ENCODE measurements around the gene AGPAT1. TPM values are rescaled to one million over a fixed set of nuclear protein-coding genes. Genes with fewer than 3 reads are reported as not detected.
A peak's percentile ranks its signal among the peaks of the same experiment; 100 is the strongest.

Gene AGPAT1
- total RNA-seq, 1 experiment from 2014 or later = 77.8 TPM

DNA sequence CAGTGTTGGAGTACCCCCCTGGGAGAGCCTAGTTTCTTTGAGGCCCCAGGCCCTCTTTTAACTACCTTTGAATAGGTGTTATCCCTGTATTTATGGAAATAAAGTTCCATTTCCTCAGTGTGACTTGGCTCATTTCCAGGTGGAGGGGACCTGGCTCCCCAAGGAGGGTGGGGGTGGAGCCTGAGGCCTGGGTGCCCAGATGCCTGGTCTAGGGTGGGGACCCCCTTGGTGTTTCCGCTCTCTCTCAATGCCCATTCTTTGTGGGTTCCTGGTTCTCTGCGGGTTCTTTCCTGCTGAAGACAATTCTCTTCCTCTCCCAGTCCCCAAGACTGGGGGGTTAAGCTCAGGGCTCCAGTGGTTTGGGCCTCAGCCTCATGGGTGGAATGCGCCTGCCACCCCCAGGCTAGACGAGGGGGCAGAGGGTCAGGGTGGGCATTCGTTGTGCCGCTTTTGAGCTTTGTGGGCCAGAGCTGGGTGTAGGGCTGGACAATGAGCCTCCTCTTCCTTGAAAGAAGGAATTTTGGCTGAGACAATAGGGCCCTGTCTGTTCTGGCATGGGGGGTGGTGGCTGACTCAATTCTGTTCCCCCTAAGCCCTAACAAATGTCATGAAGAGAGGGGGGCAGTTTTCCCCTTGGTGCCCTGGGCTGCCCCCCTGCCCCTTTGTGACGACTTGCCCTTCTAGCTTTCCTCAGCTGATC, 12.2 kb downstream of the AGPAT1 start:
- in situ Hi-C loops (cut with HindIII; ENCODE audit: low pct_unique_long_range_greater_than_20kb, low sequenced_read_pairs) = no loop called here
- DNase-seq (ENCODE audit: low read depth, low spot score) = peak; percentile 91

- in situ Hi-C loops (cut with HindIII; ENCODE audit: low pct_unique_long_range_greater_than_20kb, low sequenced_read_pairs) = no loop called here
- DNase-seq (ENCODE audit: low read depth, low spot score) = no peak
These were observed 17.8 kb downstream of the AGPAT1 start for GRCh38 chr6:32158052-32158451.

DNA sequence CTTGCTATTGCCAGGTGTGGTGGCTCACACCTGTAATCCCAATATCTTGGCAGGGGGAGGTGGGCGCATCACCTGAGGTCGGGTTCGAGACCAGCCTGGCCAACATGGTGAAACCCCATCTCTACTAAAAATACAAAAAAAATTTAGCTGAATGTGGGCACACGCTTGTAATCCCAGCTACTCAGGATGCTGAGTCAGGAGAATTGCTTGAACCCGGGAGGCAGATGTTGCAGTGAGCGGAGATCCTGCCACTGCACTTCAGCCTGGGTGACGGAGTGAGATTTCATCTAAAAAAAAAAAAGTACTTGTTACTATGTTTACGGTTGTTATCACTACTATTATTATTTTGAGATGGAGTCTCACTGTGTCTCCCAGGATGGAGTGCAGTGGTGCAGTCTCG, 19.0 kb downstream of the AGPAT1 start:
- in situ Hi-C loops (cut with HindIII; ENCODE audit: low pct_unique_long_range_greater_than_20kb, low sequenced_read_pairs) = no loop called here
- no peak for DNase-seq (ENCODE audit: low read depth, low spot score)

GRCh38 chr6:32154514-32155161, 21.2 kb downstream of the AGPAT1 start:
- in situ Hi-C loops (cut with HindIII; ENCODE audit: low pct_unique_long_range_greater_than_20kb, low sequenced_read_pairs) = no loop called here
- peak; percentile 64 for DNase-seq (ENCODE audit: low read depth, low spot score)

GRCh38 chr6:32153564-32154513, 22.0 kb downstream of the AGPAT1 start, which contains the start of gene PPT2:
Gene PPT2 (plus strand): TSS chr6:32154141. CDS start chr6:32154595, 454 bp downstream.
- in situ Hi-C loops (cut with HindIII; ENCODE audit: low pct_unique_long_range_greater_than_20kb, low sequenced_read_pairs) = no loop called here
- peak; percentile 93 for DNase-seq (ENCODE audit: low read depth, low spot score)

DNA sequence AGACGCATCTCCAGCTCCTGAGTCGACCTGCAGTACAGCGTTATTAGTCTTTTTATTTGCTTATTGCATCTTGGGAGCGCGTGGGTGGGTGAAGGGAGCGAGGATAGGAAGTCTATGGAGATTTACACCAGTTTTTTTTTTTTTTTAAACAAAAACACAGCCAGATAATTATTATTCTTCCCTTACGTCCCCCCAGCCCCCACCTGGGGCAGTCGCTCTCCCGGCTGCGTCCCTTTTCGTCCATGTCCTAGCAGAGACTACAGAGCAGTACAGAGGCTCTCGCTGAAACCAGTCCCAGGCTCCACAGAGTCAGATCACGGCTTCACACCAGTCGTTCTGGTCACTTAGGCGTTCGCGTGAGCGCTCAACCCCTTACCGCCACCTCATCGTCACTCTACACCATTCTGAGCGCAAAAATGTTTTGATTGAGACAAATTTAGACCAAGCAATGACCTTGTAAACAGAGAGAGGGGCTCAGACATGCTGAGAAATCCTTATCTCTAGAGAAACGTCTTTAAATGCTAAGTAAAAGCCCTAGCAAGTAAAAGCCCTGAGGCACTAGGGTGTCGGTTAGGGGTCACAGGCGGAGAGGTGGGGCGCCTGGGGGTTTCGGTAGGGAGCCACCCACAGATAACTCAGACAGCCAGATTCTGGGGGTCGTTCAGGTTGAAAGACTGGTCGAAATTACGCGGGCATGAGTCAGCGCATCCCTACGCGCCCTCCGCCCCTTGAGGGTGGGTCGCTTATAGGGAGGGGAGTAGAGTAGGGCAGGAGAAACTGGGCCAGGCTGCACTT, 22.9 kb downstream of the AGPAT1 start:
- no peak for DNase-seq (ENCODE audit: low read depth, low spot score)

DNA sequence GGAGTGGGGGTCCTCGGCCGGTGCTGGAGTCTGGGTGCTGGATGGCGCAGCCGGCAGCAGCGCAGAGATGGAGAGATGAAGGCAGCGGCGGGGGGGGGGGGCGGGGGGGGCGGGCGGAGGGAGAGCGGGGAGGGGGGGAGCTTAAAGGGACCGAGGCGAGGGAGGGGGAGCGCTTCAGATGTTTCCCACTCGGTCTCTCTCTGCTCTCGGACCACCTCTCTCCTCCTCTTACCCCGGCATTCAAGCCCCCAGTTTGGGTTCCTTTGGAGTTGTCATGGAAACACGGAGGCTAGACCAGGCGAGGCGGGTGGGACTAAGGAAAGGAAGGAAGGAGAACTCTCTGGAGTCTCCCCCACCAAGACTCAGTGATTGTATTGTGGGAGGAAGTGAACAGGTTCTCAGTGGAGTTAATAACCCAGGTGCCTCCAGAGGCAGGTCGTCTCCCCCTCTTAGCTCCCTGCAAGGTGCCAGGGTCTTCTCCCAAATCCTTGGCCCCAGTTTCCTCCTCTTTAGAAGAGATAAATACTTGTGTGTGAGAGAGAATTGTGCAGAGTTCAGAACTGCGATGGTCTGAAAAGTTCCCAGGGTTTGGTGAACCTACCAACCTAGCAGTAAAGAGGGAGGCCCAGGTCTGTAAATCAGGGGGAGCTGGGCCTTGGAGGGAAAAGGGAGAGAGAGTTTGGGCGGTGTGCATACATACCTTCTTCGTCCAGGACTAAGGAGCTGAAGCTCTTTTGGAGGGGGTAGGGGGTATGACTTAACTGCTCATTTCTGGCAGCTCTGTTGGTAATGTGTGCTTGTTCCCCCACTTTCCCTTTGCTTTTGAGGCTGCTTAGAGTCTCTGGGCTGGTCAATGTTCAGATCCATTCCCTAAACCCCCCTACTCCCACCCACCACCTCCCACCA, 23.8 kb downstream of the AGPAT1 start, which contains the start of gene PRRT1:
PRRT1 (minus strand) TSS at position 77 of the 906 bp plus-strand sequence. CDS start 112 bp downstream, outside the sequence.
- in situ Hi-C loops (cut with HindIII; ENCODE audit: low pct_unique_long_range_greater_than_20kb, low sequenced_read_pairs) = no loop called here
- no peak for DNase-seq (ENCODE audit: low read depth, low spot score)

More for the DNA sequence above, 22.9 kb downstream of the AGPAT1 start:
- in situ Hi-C loops (cut with HindIII; ENCODE audit: low pct_unique_long_range_greater_than_20kb, low sequenced_read_pairs) = no loop called here

DNA sequence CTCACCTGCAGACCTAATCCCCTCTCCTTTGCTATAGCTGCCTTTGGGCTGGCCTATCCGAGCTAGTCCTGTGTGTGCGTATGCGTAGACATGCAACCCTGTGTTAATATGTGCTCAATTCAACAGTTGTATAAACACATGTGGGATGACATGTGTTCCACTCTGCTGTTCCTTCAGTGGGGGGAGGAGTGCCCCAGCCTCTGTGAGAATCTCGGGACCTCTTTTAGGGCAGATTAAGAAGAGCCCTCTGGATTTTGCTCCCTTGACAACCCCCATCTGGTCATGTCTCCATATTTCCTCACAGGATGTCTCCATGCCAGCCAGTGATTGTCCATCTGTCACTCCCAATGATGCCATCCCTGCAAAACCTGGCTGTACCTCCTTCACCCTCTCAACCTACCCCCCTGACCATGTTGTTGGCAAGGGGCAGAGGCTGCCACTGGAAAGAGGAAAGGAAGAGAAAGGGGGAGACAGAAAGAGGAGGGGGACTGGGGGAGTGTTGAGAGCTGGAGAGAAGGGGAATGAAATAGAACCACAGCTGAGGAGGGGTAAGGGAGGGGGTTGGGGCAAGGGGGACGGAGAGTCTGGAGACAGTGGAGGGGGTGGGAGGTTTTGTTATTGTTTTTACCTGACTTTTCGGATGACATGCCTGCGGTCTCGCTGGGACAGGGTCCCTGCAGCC, 24.6 kb downstream of the AGPAT1 start:
- no peak for DNase-seq (ENCODE audit: low read depth, low spot score)
- in situ Hi-C loops (cut with HindIII; ENCODE audit: low pct_unique_long_range_greater_than_20kb, low sequenced_read_pairs) = no loop called here

DNA sequence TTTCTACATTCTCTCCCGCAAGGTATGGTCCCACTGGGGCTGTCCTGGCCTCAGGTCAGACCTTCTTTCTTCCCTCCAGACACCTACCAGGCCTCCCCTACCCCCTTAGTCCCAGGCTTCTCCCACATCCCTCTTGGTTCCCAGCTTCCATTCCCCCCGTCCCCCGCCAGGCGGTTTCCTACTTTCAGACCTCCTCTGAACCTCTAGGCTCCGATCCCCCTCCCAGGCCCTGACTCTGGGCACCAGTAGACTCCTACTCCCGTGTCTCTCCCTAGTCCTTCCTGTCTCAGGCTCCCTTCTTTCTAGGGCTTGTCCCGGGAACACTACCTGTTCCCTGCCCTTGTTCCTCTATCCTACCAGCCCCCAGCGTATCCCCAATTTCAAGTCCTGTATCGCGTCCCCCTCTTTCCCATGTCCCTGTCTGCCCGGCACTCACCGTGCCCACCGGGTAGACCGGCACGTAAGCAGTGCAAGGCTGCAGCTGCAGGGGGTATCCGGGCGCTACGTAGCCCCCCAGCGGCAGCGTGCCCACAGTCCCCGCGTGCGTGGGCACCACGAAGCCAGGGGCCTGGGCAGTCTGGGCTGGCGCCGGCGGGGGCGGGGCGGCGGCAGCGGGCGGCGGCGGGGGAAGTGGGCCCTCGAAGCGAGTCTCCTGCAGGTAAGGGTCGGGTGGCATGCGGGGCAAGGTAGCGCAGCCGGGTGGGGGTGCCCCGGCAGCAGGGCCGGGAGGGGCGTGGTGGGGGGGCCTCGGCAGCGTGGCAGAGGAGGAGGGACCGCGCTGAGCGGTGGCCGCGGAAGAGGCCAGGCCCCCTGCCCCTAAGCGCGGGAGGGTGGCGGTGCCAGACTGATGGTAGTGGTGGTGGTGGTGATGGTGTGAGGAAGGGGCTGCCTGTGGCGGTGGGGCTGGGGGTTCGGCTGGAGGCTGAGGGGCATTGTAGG, 25.7 kb downstream of the AGPAT1 start:
- in situ Hi-C loops (cut with HindIII; ENCODE audit: low pct_unique_long_range_greater_than_20kb, low sequenced_read_pairs) = no loop called here
- DNase-seq (ENCODE audit: low read depth, low spot score) = no peak

- in situ Hi-C loops (cut with HindIII; ENCODE audit: low pct_unique_long_range_greater_than_20kb, low sequenced_read_pairs) = no loop called here
These were observed 26.7 kb downstream of the AGPAT1 start for GRCh38 chr6:32149092-32149755.

GRCh38 chr6:32148289-32149091, 27.4 kb downstream of the AGPAT1 start:
- in situ Hi-C loops (cut with HindIII; ENCODE audit: low pct_unique_long_range_greater_than_20kb, low sequenced_read_pairs) = no loop called here
- DNase-seq (ENCODE audit: low read depth, low spot score) = no peak

More at GRCh38 chr6:32149092-32149755, 26.7 kb downstream of the AGPAT1 start:
- no peak for DNase-seq (ENCODE audit: low read depth, low spot score)

DNA sequence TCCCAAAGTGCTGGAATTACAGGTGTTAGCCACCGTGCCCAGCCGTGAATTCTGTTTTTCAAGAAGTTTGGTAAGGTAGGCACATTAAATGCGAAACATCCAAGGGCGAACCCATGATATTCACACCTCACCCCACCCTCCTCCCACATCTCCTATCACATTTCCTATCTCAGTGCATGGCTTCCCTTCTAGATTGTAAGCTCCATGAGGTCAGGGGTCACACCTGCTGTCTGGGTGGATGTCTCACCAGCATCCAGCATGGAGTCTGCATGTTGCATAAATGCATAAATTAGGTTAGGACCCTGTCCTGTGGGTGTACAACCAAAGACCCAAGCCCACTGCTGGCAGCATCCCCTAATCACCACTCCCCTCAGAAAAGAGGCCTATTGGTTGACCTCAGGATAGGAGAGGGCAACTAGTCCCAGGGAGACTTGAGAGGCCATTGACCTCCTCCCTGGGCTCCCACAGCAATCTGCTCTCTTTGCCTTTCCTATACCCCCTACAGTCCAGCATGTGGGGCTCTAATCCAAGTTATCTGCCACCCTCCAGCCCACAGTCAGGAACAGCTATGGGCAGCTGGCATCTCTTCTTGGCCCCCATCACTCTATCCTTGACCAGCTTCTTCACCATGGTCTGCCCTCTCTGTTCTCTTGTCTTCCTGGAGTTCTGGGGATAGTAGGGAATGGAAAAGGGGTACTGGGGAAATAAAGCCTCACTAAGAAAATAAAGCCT, 28.3 kb downstream of the AGPAT1 start:
- no peak for DNase-seq (ENCODE audit: low read depth, low spot score)
- in situ Hi-C loops (cut with HindIII; ENCODE audit: low pct_unique_long_range_greater_than_20kb, low sequenced_read_pairs) = no loop called here

DNA sequence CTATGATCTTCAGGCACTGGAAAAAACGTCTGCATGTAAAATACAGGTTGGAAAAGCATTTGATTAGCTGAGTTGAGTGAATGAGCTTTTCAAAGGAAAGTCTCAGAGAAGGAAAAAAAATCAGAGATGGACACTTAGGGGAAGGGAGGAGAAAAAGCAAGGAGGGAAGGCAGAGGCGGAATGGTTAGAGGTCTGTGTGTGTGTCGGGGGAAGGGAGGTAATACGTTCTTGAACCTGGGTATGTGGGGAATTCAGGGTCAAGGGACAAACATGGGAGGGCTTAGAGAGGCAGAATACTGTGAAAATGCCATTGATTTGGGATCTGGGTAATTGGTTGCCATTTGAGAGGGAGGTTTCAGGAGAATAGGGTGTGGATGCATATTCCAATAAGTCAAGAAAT, 29.2 kb downstream of the AGPAT1 start:
- DNase-seq (ENCODE audit: low read depth, low spot score) = no peak
- in situ Hi-C loops (cut with HindIII; ENCODE audit: low pct_unique_long_range_greater_than_20kb, low sequenced_read_pairs) = no loop called here

Measured in SK-MEL-5 (cell line).